Activated naive CD8-positive, alpha-beta T cell treated with anti-CD3 and anti-CD28 coated beads, Interleukin-2, amount 10 ng/mL, durations not matched to agents 7 days and 5 days (primary cell): ENCODE measurements around the gene OGFOD2. TPM values are rescaled to one million over a fixed set of nuclear protein-coding genes. Genes with fewer than 3 reads are reported as not detected.
"Not testable (repeated sequence)": the region's sequence is repeated elsewhere in the genome, so short reads cannot be mapped to it uniquely, and the experiment has no call there.

Source experiments
- ATAC-seq: fragments of 150-1000 bp; cut with Tn5 transposase; one replicate; pipeline ENCODE4 v1.10.0; 2021; ENCODE audit warnings: low read depth, moderate library complexity
- POLR2A ChIA-PET: fragments of 350-600 bp; sonication (Branson Sonifier 250); formaldehyde crosslinking; loops from one replicate; lab custom pipeline; 2021; ENCODE audit warnings: antibody characterized with exemption; lab: Charles Lee
- DNase-seq: peaks from one replicate; pipeline ENCODE4 v3.0.0; 2021
- H3K27ac Mint-ChIP-seq: one replicate; pipeline ENCODE4 v1.8.0; 2022; ENCODE audit warnings: mild to moderate bottlenecking, mixed read lengths
- H3K27me3 Mint-ChIP-seq: one replicate; pipeline ENCODE4 v1.8.0; 2022; ENCODE audit warnings: mild to moderate bottlenecking, moderate library complexity, mixed read lengths
- H3K36me3 Mint-ChIP-seq: one replicate; pipeline ENCODE4 v1.8.0; 2021; ENCODE audit warnings: mild to moderate bottlenecking, mixed read lengths
- H3K4me1 Mint-ChIP-seq: one replicate; pipeline ENCODE4 v1.8.0; 2021; ENCODE audit warnings: mixed read lengths
- H3K4me3 Mint-ChIP-seq: one replicate; pipeline ENCODE4 v1.8.0; 2022; ENCODE audit warnings: mild to moderate bottlenecking, moderate library complexity, mixed read lengths
- H3K9me3 Mint-ChIP-seq: one replicate; pipeline ENCODE4 v1.8.0; 2021; ENCODE audit warnings: mixed read lengths
- total RNA-seq, 2 experiments: library from RNA; stranded (reverse); gene quantifications; one replicate each; pipeline ENCODE4 v1.2.3, GENCODE V29; 2021

The OGFOD2 gene
- total RNA-seq, 2 experiments from 2014 or later: 33.8 to 35.5 TPM

DNA sequence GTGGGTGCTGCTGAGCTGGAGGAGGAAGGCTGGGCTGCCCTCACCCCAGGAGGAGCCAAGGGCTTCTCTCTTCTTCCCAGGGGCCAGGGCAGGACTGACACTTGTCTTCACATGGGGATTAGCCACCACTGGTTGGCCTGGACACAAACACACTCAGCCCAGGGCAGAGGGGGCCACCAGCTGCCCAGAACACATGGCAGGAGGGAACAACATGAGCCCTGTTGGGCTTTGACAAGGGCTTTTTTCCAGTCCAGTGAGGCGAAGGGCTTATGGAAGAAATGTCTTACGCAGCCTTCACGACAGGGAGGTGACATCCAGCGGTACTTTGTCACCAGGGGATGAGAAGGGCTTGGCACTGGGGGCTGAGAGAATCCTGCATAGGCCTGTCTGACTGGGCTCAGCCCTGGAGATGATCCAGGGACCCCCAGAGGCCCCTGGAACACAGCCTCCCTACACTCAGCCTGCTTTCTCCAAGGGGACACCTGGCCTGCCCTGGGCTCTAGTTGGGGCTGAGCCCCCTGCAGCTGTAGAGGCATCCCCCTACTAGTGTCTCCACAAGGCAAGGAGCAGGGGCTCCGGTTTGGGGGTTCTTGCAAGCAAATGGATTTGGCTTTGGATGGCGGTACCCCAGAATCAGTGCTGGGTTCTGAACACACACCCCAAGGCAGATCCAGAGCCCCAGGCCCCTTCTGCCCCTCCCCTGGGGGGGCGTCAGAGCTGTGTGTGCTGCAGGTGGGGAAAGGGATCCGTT lies 24.3 kb downstream of the OGFOD2 start:
- Mint-ChIP-seq H3K36me3 (no peaks in the 10 kb centered on the region), H3K9me3 (no peaks in the 10 kb centered on the region), H3K4me3 (no peak overlapping the region), H3K27me3 (no peaks in the 10 kb centered on the region), H3K27ac (no peak overlapping the region), H3K4me1 (no peaks in the 10 kb centered on the region)
- POLR2A ChIA-PET: no interaction called here
- peak; percentile 22 for DNase-seq
- no peak for ATAC-seq

DNA sequence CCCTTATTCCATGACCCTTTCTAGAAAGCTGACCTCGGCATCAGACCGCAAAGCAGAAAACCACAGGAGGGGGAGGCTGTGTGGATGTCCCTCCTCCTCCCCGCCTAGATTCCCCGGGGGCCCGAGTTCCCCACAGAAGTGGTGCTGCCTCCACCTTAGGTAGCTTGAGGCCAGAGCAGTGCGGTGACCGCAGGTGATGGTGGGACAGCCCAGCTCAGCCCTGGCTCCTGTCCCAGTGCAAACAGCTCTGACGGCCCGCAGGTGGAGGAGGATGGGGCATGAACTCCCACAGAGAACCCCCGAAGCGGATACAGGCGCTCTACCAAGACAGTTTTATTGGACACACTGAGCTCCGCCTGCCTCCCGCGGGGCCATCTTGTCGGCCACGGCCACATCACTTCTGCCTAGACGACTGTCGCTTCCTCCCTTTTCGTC lies 25.0 kb downstream of the OGFOD2 start:
- Mint-ChIP-seq H3K36me3 (no peaks in the 10 kb centered on the region), H3K9me3 (no peaks in the 10 kb centered on the region), H3K27ac (no peak overlapping the region), H3K27me3 (no peaks in the 10 kb centered on the region), H3K4me1 (no peaks in the 10 kb centered on the region), H3K4me3 (no peak overlapping the region)
- POLR2A ChIA-PET: no interaction called here
- DNase-seq (no peak), ATAC-seq (no peak)

DNA sequence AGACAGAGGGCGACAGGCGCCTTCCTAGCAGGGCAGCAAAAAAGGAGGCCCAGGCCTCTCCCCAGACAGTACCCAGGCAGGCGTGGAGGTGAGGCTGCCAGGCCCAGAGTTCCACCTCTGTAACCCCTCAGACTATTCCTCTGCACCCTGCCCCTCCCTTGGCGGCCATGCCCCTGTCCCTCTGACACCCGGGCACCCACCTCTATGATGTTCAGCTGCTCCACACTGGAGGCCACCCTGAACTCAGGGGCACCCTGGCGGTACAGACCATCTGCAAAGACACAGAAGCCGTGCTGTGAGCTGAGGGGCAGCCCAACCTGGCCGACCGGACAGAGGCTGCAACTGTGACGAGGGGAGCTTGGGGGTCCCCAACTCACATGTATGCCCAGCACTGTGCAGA lies 25.5 kb downstream of the OGFOD2 start:
- DNase-seq (peak; percentile 22), ATAC-seq (no peak)
- POLR2A ChIA-PET: interaction anchor here (0.6 kb wide), 1 partner anchor 115 kb away, joined by 5 read pairs; no protein-coding TSS in a partner anchor
- Mint-ChIP-seq H3K27me3 (no peaks in the 10 kb centered on the region), H3K36me3 (no peaks in the 10 kb centered on the region), H3K9me3 (no peaks in the 10 kb centered on the region), H3K27ac (no peak overlapping the region), H3K4me3 (no peak overlapping the region), H3K4me1 (no peaks in the 10 kb centered on the region)

- Mint-ChIP-seq H3K27me3 (no peaks in the 10 kb centered on the region), H3K9me3 (no peaks in the 10 kb centered on the region), H3K4me3 (no peak overlapping the region), H3K36me3 (no peaks in the 10 kb centered on the region), H3K4me1 (no peaks in the 10 kb centered on the region), H3K27ac (no peak overlapping the region)
- POLR2A ChIA-PET: no interaction called here
- ATAC-seq: no peak
- DNase-seq: no peak
These were observed 26.4 kb downstream of the OGFOD2 start for GRCh38 chr12:123001464-123001863.

- Mint-ChIP-seq H3K9me3 (no peaks in the 10 kb centered on the region), H3K27me3 (no peaks in the 10 kb centered on the region), H3K4me1 (no peaks in the 10 kb centered on the region), H3K27ac (no peak overlapping the region), H3K4me3 (no peak overlapping the region), H3K36me3 (no peaks in the 10 kb centered on the region)
- DNase-seq: no peak
- POLR2A ChIA-PET: no interaction called here
- no peak for ATAC-seq
These were observed 28.2 kb downstream of the OGFOD2 start for GRCh38 chr12:123003257-123003656.

GRCh38 chr12:123004287-123004686 lies 29.2 kb downstream of the OGFOD2 start:
- Mint-ChIP-seq H3K27me3 (no peaks in the 10 kb centered on the region), H3K4me1 (no peaks in the 10 kb centered on the region), H3K27ac (no peak overlapping the region), H3K36me3 (no peaks in the 10 kb centered on the region), H3K9me3 (no peaks in the 10 kb centered on the region), H3K4me3 (no peak overlapping the region)
- ATAC-seq: no peak
- DNase-seq: no peak
- POLR2A ChIA-PET: no interaction called here

GRCh38 chr12:123005081-123005626 lies 30.1 kb downstream of the OGFOD2 start:
- Mint-ChIP-seq H3K27ac (no peak overlapping the region), H3K9me3 (no peaks in the 10 kb centered on the region), H3K4me1 (no peaks in the 10 kb centered on the region), H3K4me3 (no peak overlapping the region), H3K36me3 (no peaks in the 10 kb centered on the region), H3K27me3 (no peaks in the 10 kb centered on the region)
- ATAC-seq (no peak), DNase-seq (no peak)
- POLR2A ChIA-PET: no interaction called here

- Mint-ChIP-seq H3K4me3 (no peak overlapping the region), H3K27ac (no peak overlapping the region), H3K4me1 (no peaks in the 10 kb centered on the region), H3K9me3 (no peaks in the 10 kb centered on the region), H3K36me3 (no peaks in the 10 kb centered on the region), H3K27me3 (no peaks in the 10 kb centered on the region)
- DNase-seq: no peak
- POLR2A ChIA-PET: no interaction called here
- no peak for ATAC-seq
These were observed 31.9 kb downstream of the OGFOD2 start for GRCh38 chr12:123006977-123007376.

DNA sequence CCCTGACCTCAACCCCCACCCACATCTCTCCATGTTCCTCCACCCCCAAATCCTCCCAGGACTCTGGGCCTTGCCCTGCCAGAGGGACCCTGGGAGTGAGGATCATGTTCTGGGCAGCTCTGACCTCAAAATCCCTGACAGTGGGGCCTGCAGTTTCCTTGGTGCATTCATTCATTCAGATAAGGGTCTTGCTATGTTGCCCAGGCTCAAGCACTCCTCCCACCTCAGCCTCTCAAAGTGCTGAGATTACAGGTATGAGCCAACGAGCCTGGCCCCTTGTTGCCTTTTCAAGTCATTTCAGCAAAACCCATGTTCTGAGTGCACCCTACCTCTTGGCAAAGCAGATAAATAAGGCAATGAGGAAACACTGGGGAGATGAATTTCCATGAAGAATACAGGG lies 35.1 kb downstream of the OGFOD2 start:
- Mint-ChIP-seq H3K27me3 (no peaks in the 10 kb centered on the region), H3K27ac (no peak overlapping the region), H3K9me3 (no peaks in the 10 kb centered on the region), H3K4me3 (no peak overlapping the region), H3K4me1 (no peaks in the 10 kb centered on the region), H3K36me3 (no peaks in the 10 kb centered on the region)
- POLR2A ChIA-PET: no interaction called here
- no peak for DNase-seq
- ATAC-seq: no peak

DNA sequence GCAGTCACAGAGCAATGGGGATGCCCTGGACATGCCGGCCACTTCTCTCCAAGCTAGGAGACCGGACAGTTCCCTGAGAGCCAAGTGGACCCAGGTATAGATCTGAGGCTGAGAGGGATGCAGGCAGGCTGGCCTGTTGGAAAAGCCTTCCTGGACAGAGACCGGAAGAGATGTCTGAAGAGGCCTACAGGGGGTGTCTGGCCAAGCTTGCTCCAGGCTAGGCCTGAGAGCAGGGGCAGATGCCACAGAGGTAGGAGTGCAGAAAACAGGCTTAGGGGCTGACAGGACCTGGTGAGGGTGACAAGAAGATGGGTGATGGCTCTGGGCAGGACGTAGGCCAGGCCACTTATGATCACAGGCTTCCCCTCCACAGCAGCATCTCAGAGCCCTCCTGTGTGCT lies 35.6 kb downstream of the OGFOD2 start:
- POLR2A ChIA-PET: no interaction called here
- no peak overlapping the region for H3K27ac Mint-ChIP-seq
- no peaks in the 10 kb centered on the region for H3K9me3 Mint-ChIP-seq
- no peak overlapping the region for H3K4me3 Mint-ChIP-seq
- H3K36me3 Mint-ChIP-seq: peaks cover under 1% of the 10 kb centered on the region
- no peaks in the 10 kb centered on the region for H3K27me3 Mint-ChIP-seq
- H3K4me1 Mint-ChIP-seq: no peaks in the 10 kb centered on the region
- ATAC-seq (no peak), DNase-seq (no peak)

DNA sequence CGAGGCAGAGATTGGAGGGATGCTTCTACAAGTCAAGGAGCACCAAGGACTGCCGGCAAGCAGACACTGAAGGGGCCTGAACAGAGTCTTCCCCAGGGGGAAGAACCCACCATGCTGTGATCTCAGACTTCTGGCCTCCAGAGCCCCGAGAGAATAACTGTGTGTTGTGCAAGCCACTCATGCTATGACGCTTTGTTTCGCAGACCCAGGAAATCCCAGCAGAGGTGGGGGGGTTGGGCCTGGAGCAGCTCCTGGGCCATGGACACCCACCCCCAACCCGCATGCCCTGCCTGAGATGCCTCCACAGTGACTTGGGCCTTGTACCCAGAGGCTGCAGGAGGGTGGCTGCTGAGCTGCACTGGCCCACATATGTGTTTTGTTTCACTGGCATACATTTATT lies 36.7 kb downstream of the OGFOD2 start:
- POLR2A ChIA-PET: no interaction called here
- Mint-ChIP-seq H3K27me3 (no peaks in the 10 kb centered on the region), H3K4me3 (no peak overlapping the region)

DNA sequence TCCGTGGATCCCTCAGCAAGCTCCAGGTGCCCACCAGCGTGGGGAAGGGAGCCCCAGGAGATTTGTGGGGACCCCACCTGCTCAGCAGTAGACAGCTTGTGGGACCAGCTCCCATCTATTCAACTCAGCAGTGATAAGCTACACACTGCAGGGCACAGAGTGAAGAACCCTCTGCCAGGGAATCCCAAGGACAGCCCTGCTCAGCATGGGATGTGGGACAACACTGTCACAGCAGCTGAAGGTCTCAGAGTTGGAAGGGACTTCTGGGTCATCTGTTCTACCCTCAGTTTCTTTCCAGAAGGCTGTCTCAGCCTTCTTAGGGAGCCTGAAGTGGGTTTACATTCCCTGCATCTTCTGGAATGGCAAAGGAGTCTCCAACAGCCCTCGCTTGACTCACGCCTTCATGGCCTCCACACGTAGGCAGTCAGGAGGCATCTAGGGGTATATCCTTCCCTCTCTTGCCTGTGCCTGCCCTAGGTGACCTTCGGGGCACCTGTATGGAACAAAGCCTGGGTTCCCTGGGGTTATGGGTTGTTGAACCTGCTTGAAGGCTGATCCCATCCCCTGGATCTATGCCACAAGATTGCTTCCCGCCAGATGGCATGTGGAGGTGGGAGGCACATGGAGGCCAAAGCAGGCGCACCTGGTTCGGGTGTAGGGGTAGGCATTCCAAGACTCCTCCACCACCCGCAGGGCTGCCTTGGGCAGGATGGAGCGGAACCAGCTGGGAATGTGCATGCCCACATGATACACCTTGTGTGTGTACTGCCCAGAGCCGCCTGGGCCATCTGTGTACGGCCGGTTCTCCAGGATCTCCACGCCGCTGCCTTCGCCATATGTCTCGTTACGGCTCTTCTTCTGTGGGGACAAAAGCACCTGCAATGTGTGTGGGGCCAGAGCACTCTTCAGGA lies 38.4 kb downstream of the OGFOD2 start:
- no peak overlapping the region for H3K27ac Mint-ChIP-seq
- POLR2A ChIA-PET: no interaction called here
- H3K4me1 Mint-ChIP-seq: peaks cover 1% of the 10 kb centered on the region

More for the DNA sequence above, 36.7 kb downstream of the OGFOD2 start:
- DNase-seq (no peak), ATAC-seq (no peak)
- no peaks in the 10 kb centered on the region for H3K9me3 Mint-ChIP-seq
- no peak overlapping the region for H3K27ac Mint-ChIP-seq
- H3K36me3 Mint-ChIP-seq: peaks cover 3% of the 10 kb centered on the region
- H3K4me1 Mint-ChIP-seq: no peaks in the 10 kb centered on the region

GRCh38 chr12:123014473-123014872 lies 39.4 kb downstream of the OGFOD2 start:
- ATAC-seq, H3K27ac Mint-ChIP-seq, H3K4me1 Mint-ChIP-seq, H3K36me3 Mint-ChIP-seq, POLR2A ChIA-PET, H3K27me3 Mint-ChIP-seq, DNase-seq, H3K9me3 Mint-ChIP-seq, H3K4me3 Mint-ChIP-seq: not testable (repeated sequence)

More for the DNA sequence above, 38.4 kb downstream of the OGFOD2 start:
- H3K9me3 Mint-ChIP-seq: no peaks in the 10 kb centered on the region
- DNase-seq (no peak), ATAC-seq (no peak)
- H3K36me3 Mint-ChIP-seq: peaks cover 3% of the 10 kb centered on the region
- no peak overlapping the region for H3K4me3 Mint-ChIP-seq
- no peaks in the 10 kb centered on the region for H3K27me3 Mint-ChIP-seq
